ENCODE data around the gene CNNM1. TPM values are rescaled to one million over a fixed set of nuclear protein-coding genes. Genes with fewer than 3 reads are reported as not detected.

CNNM1 gene
- total RNA-seq, 2 experiments from 2014 or later = not detected

- ChIA-PET POLR2A (no interaction called here), CTCF (ENCODE audit: unreplicated experiment) (no interaction called here)
- intact Hi-C loops (cut with micrococcal nuclease; ENCODE audit: unreplicated experiment) = no loop called here
- no peak for TF ChIP-seq CTCF (conservative IDR thresholded peaks at IDR 0.05; ENCODE audit: low read length)
- no peak for TF ChIP-seq EZH2phosphoT487 (IDR thresholded peaks at IDR 0.05; ENCODE audit: borderline replicate concordance, low read depth, low read length)
- no TSS peak for BruUV-seq (replicated peaks)
- Histone ChIP-seq H3K36me3 (ENCODE audit: insufficient read depth, low read length) (peaks cover 70% of the 10 kb centered on the region), H3K4me3 (ENCODE audit: low read depth, low read length, poor library complexity, severe bottlenecking) (no peak overlapping the region), H3K79me2 (ENCODE audit: insufficient read depth, low read depth, low read length) (no peaks in the 10 kb centered on the region), H2AFZ (ENCODE audit: low read length) (no peak overlapping the region), H3K9me2 (ENCODE audit: insufficient read depth, low read length) (no peaks in the 10 kb centered on the region), H3K4me2 (ENCODE audit: low read length) (no peak overlapping the region), H3K9me3 (ENCODE audit: low read length) (no peaks in the 10 kb centered on the region), H3K4me1 (ENCODE audit: insufficient read depth, low read length, poor library complexity, severe bottlenecking) (no peaks in the 10 kb centered on the region), H4K20me1 (ENCODE audit: insufficient read depth, low read length) (no peaks in the 10 kb centered on the region), H3K27ac (ENCODE audit: low read depth, low read length, poor library complexity, severe bottlenecking) (no peak overlapping the region)
- DNase-seq (ENCODE audit: low spot score) = no peak
Measured at GRCh38 chr10:99406149-99406548, 77.0 kb downstream of the CNNM1 start.

- H4K20me1 ChIP-seq (ENCODE audit: insufficient read depth, low read length) = no peaks in the 10 kb centered on the region
- no peak overlapping the region for H3K4me2 ChIP-seq (ENCODE audit: low read length)
- ChIA-PET CTCF (ENCODE audit: unreplicated experiment) (no interaction called here), POLR2A (no interaction called here)
- no peaks in the 10 kb centered on the region for H3K9me3 ChIP-seq (ENCODE audit: low read length)
- H3K9me2 ChIP-seq (ENCODE audit: insufficient read depth, low read length) = no peaks in the 10 kb centered on the region
- H3K4me1 ChIP-seq (ENCODE audit: insufficient read depth, low read length, poor library complexity, severe bottlenecking) = no peaks in the 10 kb centered on the region
- TF ChIP-seq EZH2phosphoT487 (IDR thresholded peaks at IDR 0.05; ENCODE audit: borderline replicate concordance, low read depth, low read length) = no peak
- TF ChIP-seq CTCF (conservative IDR thresholded peaks at IDR 0.05; ENCODE audit: low read length) = no peak
- no peak overlapping the region for H3K4me3 ChIP-seq (ENCODE audit: low read depth, low read length, poor library complexity, severe bottlenecking)
- H3K79me2 ChIP-seq (ENCODE audit: insufficient read depth, low read depth, low read length) = no peaks in the 10 kb centered on the region
- H2AFZ ChIP-seq (ENCODE audit: low read length) = no peak overlapping the region
- BruUV-seq (replicated peaks) = no TSS peak
- H3K36me3 ChIP-seq (ENCODE audit: insufficient read depth, low read length) = peaks cover 45% of the 10 kb centered on the region
- intact Hi-C loops (cut with micrococcal nuclease; ENCODE audit: unreplicated experiment) = no loop called here
- DNase-seq (ENCODE audit: low spot score) = no peak
- H3K27ac ChIP-seq (ENCODE audit: low read depth, low read length, poor library complexity, severe bottlenecking) = no peak overlapping the region
Measured at GRCh38 chr10:99410146-99410545, 81.0 kb downstream of the CNNM1 start.

GRCh38 chr10:99410876-99411275 is 81.7 kb downstream of the CNNM1 start:
- no peak for DNase-seq (ENCODE audit: low spot score)
- no peak overlapping the region for H3K4me2 ChIP-seq (ENCODE audit: low read length)
- H3K9me3 ChIP-seq (ENCODE audit: low read length) = no peaks in the 10 kb centered on the region
- no peaks in the 10 kb centered on the region for H4K20me1 ChIP-seq (ENCODE audit: insufficient read depth, low read length)
- ChIA-PET CTCF (ENCODE audit: unreplicated experiment) (no interaction called here), POLR2A (no interaction called here)
- intact Hi-C loops (cut with micrococcal nuclease; ENCODE audit: unreplicated experiment) = no loop called here
- H3K9me2 ChIP-seq (ENCODE audit: insufficient read depth, low read length) = no peaks in the 10 kb centered on the region
- H3K4me3 ChIP-seq (ENCODE audit: low read depth, low read length, poor library complexity, severe bottlenecking) = no peak overlapping the region
- H3K27ac ChIP-seq (ENCODE audit: low read depth, low read length, poor library complexity, severe bottlenecking) = no peak overlapping the region
- no peaks in the 10 kb centered on the region for H3K79me2 ChIP-seq (ENCODE audit: insufficient read depth, low read depth, low read length)
- peaks cover 37% of the 10 kb centered on the region for H3K36me3 ChIP-seq (ENCODE audit: insufficient read depth, low read length)
- H2AFZ ChIP-seq (ENCODE audit: low read length) = no peak overlapping the region
- no peaks in the 10 kb centered on the region for H3K4me1 ChIP-seq (ENCODE audit: insufficient read depth, low read length, poor library complexity, severe bottlenecking)
- no TSS peak for BruUV-seq (replicated peaks)
- no peak for TF ChIP-seq EZH2phosphoT487 (IDR thresholded peaks at IDR 0.05; ENCODE audit: borderline replicate concordance, low read depth, low read length)
- no peak for TF ChIP-seq CTCF (conservative IDR thresholded peaks at IDR 0.05; ENCODE audit: low read length)
